Testis (tissue), 3 donors: Measurements from ENCODE around the gene MAPRE2. TPM values are rescaled to one million over a fixed set of nuclear protein-coding genes. Genes with fewer than 3 reads are reported as not detected.
"Not testable (repeated sequence)": the region's sequence is repeated elsewhere in the genome, so short reads cannot be mapped to it uniquely, and the experiment has no call there.

ENCODE experiments used
- DNase-seq: peaks from one replicate; pipeline ENCODE4 v3.0.0-alpha.2; 2019
- H3K27ac ChIP-seq, 2 donors: fragments of 200-600 bp; sonication (generic); one replicate each; pipeline ENCODE4 v1.5.1; 2019
- H3K27me3 ChIP-seq: fragments of 200-600 bp; sonication (generic); one replicate; pipeline ENCODE4 v1.5.1; 2019
- H3K36me3 ChIP-seq: fragments of 200-600 bp; sonication (generic); one replicate; pipeline ENCODE4 v1.5.1; 2017; ENCODE audit warnings: low read depth; ENCODE audit errors: missing control alignments
- H3K4me1 ChIP-seq: fragments of 200-600 bp; sonication (generic); one replicate; pipeline ENCODE4 v1.5.1; 2019
- H3K4me3 ChIP-seq, 2 donors: fragments of 200-600 bp; sonication (generic); one replicate each; pipeline ENCODE4 v1.5.1; 2017 to 2019
- H3K9me3 ChIP-seq: fragments of 200-600 bp; sonication (generic); one replicate; pipeline ENCODE4 v1.5.1; 2017
- CTCF ChIP-seq, 3 experiments: fragments of 450-650 bp in 2 of 3; fragments of 200-600 bp in 1 of 3; sonication (generic) in 1 of 3; IDR thresholded peaks; one replicate each; pipeline ENCODE4 v1.5.1; 2016 to 2019; ENCODE audit warnings: antibody characterized with exemption in 3 of 3, mild to moderate bottlenecking in 2 of 3, moderate library complexity in 1 of 3
- POLR2A ChIP-seq: fragments of 450-650 bp; IDR thresholded peaks from one replicate; pipeline ENCODE4 v1.6.1; 2017; ENCODE audit warnings: antibody characterized with exemption, mild to moderate bottlenecking, moderate library complexity
- WGBS, 2 donors: methylation state at CpG; one replicate each; pipeline ENCODE4 v1.1.5; 2018; 5-methylcytosine and 5-hydroxymethylcytosine counted together
- intact Hi-C: fragments of 100-400 bp; cut with DNase I; formaldehyde crosslinking; loops from one replicate; pipeline ENCODE4 v1.15.1; 2023; ENCODE audit warnings: low total_unique reads
- polyA plus RNA-seq: library from polyadenylated mRNA; stranded (reverse); fragments of 350-450 nt; fragmentation: Illumina TruSeq; extraction: RNeasy Lipid Tissue Mini Kit (QIAGEN cat#74804); gene quantifications from one replicate; pipeline ENCODE4 v1.2.3, GENCODE V29; 2014; ENCODE audit warnings: low read depth, low replicate concordance; ENCODE audit not compliant: insufficient read depth
- total RNA-seq, 2 donors: library from RNA; depleted of rRNA; stranded (reverse); fragments of >200 nt; gene quantifications; one replicate each; pipeline ENCODE4 v1.2.3, GENCODE V29; 2016

The MAPRE2 gene
- total and polyA plus RNA-seq, 3 donors from 2014 or later, result 14.8 to 17.2 (median 15.2) TPM

GRCh38 chr18:35144698-35145097, 103.5 kb downstream of the MAPRE2 start:
- WGBS, 2 donors, result 45 to 61% methylated on average over 4 of the region's 4 CpGs
- H3K36me3 ChIP-seq, result no peaks in the 10 kb centered on the region
- H3K4me1 ChIP-seq, result no peaks in the 10 kb centered on the region
- DNase-seq, result no peak
- no peak overlapping the region for H3K27ac ChIP-seq
- no peaks in the 10 kb centered on the region for H3K9me3 ChIP-seq
- intact Hi-C loops, result loop anchor here (10.0 kb wide), 1 partner anchor 120 kb away; no protein-coding TSS in a partner anchor
- no peak for TF ChIP-seq CTCF (IDR thresholded peaks at IDR 0.05)
- TF ChIP-seq POLR2A, result no peak
- no peak overlapping the region for H3K4me3 ChIP-seq
- H3K27me3 ChIP-seq, result no peaks in the 10 kb centered on the region

- 94 to 95% methylated on average over 3 of the region's 3 CpGs for WGBS, 2 donors
- H3K27ac ChIP-seq, H3K9me3 ChIP-seq, H3K36me3 ChIP-seq, H3K27me3 ChIP-seq, DNase-seq, intact Hi-C loops, H3K4me1 ChIP-seq, H3K4me3 ChIP-seq: not testable (repeated sequence)
Observed at GRCh38 chr18:35150195-35150594, 109.0 kb downstream of the MAPRE2 start.

- intact Hi-C loops, result no loop called here
- Histone ChIP-seq H3K4me3 (no peak overlapping the region), H3K9me3 (no peaks in the 10 kb centered on the region), H3K4me1 (no peaks in the 10 kb centered on the region), H3K36me3 (no peaks in the 10 kb centered on the region), H3K27ac (no peak overlapping the region), H3K27me3 (no peaks in the 10 kb centered on the region)
- DNase-seq, result no peak
- TF ChIP-seq CTCF (IDR thresholded peaks at IDR 0.05) (no peak), POLR2A (no peak)
- WGBS, 2 donors, result 90 to 93% methylated on average over 12 of the region's 12 CpGs
Observed at GRCh38 chr18:35153609-35154272, 112.5 kb downstream of the MAPRE2 start.

GRCh38 chr18:35155398-35156117, 114.3 kb downstream of the MAPRE2 start:
- H3K4me3 ChIP-seq, result no peak overlapping the region
- intact Hi-C loops, result no loop called here
- WGBS, 2 donors, result 27 to 36% methylated on average over 8 of the region's 8 CpGs
- no peaks in the 10 kb centered on the region for H3K36me3 ChIP-seq
- no peaks in the 10 kb centered on the region for H3K9me3 ChIP-seq
- H3K27me3 ChIP-seq, result no peaks in the 10 kb centered on the region
- no peak for DNase-seq
- no peak overlapping the region for H3K27ac ChIP-seq
- H3K4me1 ChIP-seq, result no peaks in the 10 kb centered on the region
- TF ChIP-seq CTCF (IDR thresholded peaks at IDR 0.05) (no peak), POLR2A (no peak)

GRCh38 chr18:35157181-35157580, 116.0 kb downstream of the MAPRE2 start:
- Histone ChIP-seq H3K27ac (no peak overlapping the region), H3K9me3 (no peaks in the 10 kb centered on the region), H3K36me3 (no peaks in the 10 kb centered on the region), H3K4me1 (no peaks in the 10 kb centered on the region), H3K4me3 (no peak overlapping the region), H3K27me3 (no peaks in the 10 kb centered on the region)
- no peak for TF ChIP-seq POLR2A
- no peak for TF ChIP-seq CTCF (IDR thresholded peaks at IDR 0.05)
- DNase-seq, result no peak
- intact Hi-C loops, result no loop called here
- WGBS, 2 donors, result 87 to 92% methylated on average over 4 of the region's 4 CpGs
